ENCODE data around the gene MANSC1. TPM values are rescaled to one million over a fixed set of nuclear protein-coding genes. Genes with fewer than 3 reads are reported as not detected.
"Not testable (repeated sequence)": the region's sequence is repeated elsewhere in the genome, so short reads cannot be mapped to it uniquely, and the experiment has no call there.

MANSC1 gene
- total and polyA plus RNA-seq, 2 donors (not counting 3 experiments of a cell fraction or from before 2014, with no cell fraction given): 37.0 to 65.0 TPM

GRCh38 chr12:12315838-12316237 lies 34.2 kb downstream of the MANSC1 start:
- Histone ChIP-seq H3K4me2 (ENCODE audit: insufficient read depth, low read length) (no peak overlapping the region), H3K27me3 (ENCODE audit: control insufficient read depth in 2 of 2, insufficient read depth in 2 of 2, low read length in 2 of 2) (no peaks in the 10 kb centered on the region), H3K4me3 (replicated peaks in 1 of 3; ENCODE audit: insufficient read depth in 1 of 3, low read depth in 1 of 3, low read length in 3 of 3) (no peak overlapping the region), H3K27ac (ENCODE audit: insufficient read depth, low read depth, low read length) (no peak overlapping the region), H3K4me1 (ENCODE audit: control insufficient read depth, extremely low read depth, insufficient read depth, low read length) (peaks cover 7% of the 10 kb centered on the region), H3K79me2 (ENCODE audit: control insufficient read depth, insufficient read depth, low read length) (no peaks in the 10 kb centered on the region), H3K9ac (replicated peaks; ENCODE audit: extremely low read depth, insufficient read depth, low read length) (no peak overlapping the region), H3K9me3 (replicated peaks; ENCODE audit: control insufficient read depth, insufficient read depth, low read length) (no peaks in the 10 kb centered on the region), H2AFZ (ENCODE audit: low read depth, low read length) (no peak overlapping the region), H3K9me1 (replicated peaks; ENCODE audit: control insufficient read depth, extremely low read depth, insufficient read depth, low read length) (no peaks in the 10 kb centered on the region), H3K36me3 (ENCODE audit: control insufficient read depth in 2 of 2, extremely low read depth in 1 of 2, insufficient read depth in 2 of 2, low read length in 2 of 2) (no peaks in the 10 kb centered on the region), H4K20me1 (replicated peaks; ENCODE audit: control insufficient read depth, extremely low read depth, insufficient read depth, low read length) (no peaks in the 10 kb centered on the region)
- TF ChIP-seq MYC (IDR thresholded peaks at IDR 0.05; ENCODE audit: low read depth, low read length) (no peak), EZH2 (IDR thresholded peaks at IDR 0.05; ENCODE audit: borderline replicate concordance, low read depth, low read length, severe bottlenecking) (no peak), CTCF (IDR thresholded peaks at IDR 0.05; ENCODE audit: extremely low read depth in 1 of 2, insufficient read depth in 1 of 2, low read depth in 1 of 2, low read length in 2 of 2) (no peak)
- POLR2A ChIA-PET: no interaction called here
- CTCF ChIA-PET: interaction anchor here (0.8 to 1.1 kb wide), 4 partner anchors 10 to 214 kb away, joined by 3 read pairs; partner anchors contain the start of gene MANSC1
- FAIRE-seq (no peak), DNase-seq (ENCODE audit: low read depth, low spot score) (no peak)
- no TSS peak for BruUV-seq (replicated peaks)
- dilution Hi-C loops (cut with MboI; ENCODE audit: extremely low pct_ligation_motif_present, low sequenced_read_pairs) (no loop called here), intact Hi-C loops (cut with micrococcal nuclease) (no loop called here)

GRCh38 chr12:12310695-12311094 lies 39.3 kb downstream of the MANSC1 start:
- POLR2A ChIA-PET; intact Hi-C loops (cut with micrococcal nuclease); H3K27me3 ChIP-seq (ENCODE audit: control insufficient read depth in 2 of 2, insufficient read depth in 2 of 2, low read length in 2 of 2): not testable (repeated sequence)

More at GRCh38 chr12:12310695-12311094, 39.3 kb downstream of the MANSC1 start:
- BruUV-seq (replicated peaks); H3K9ac ChIP-seq (replicated peaks; ENCODE audit: extremely low read depth, insufficient read depth, low read length); H4K20me1 ChIP-seq (replicated peaks; ENCODE audit: control insufficient read depth, extremely low read depth, insufficient read depth, low read length); H3K27ac ChIP-seq (ENCODE audit: insufficient read depth, low read depth, low read length); H3K4me3 ChIP-seq (replicated peaks in 1 of 3; ENCODE audit: insufficient read depth in 1 of 3, low read depth in 1 of 3, low read length in 3 of 3); FAIRE-seq; H3K36me3 ChIP-seq (ENCODE audit: control insufficient read depth in 2 of 2, extremely low read depth in 1 of 2, insufficient read depth in 2 of 2, low read length in 2 of 2); H3K9me1 ChIP-seq (replicated peaks; ENCODE audit: control insufficient read depth, extremely low read depth, insufficient read depth, low read length); DNase-seq (ENCODE audit: low read depth, low spot score); H3K4me2 ChIP-seq (ENCODE audit: insufficient read depth, low read length); H3K4me1 ChIP-seq (ENCODE audit: control insufficient read depth, extremely low read depth, insufficient read depth, low read length); H3K9me3 ChIP-seq (replicated peaks; ENCODE audit: control insufficient read depth, insufficient read depth, low read length); H3K79me2 ChIP-seq (ENCODE audit: control insufficient read depth, insufficient read depth, low read length); H2AFZ ChIP-seq (ENCODE audit: low read depth, low read length); dilution Hi-C loops (cut with MboI; ENCODE audit: extremely low pct_ligation_motif_present, low sequenced_read_pairs): not testable (repeated sequence)
- CTCF ChIA-PET: interaction anchor here (2.0 kb wide), 1 partner anchor 17 kb away, joined by 11 read pairs; no protein-coding TSS in a partner anchor

Data from endothelial cell of umbilical vein (primary cell).